ENCODE data around the gene PLXDC2.

DNA sequence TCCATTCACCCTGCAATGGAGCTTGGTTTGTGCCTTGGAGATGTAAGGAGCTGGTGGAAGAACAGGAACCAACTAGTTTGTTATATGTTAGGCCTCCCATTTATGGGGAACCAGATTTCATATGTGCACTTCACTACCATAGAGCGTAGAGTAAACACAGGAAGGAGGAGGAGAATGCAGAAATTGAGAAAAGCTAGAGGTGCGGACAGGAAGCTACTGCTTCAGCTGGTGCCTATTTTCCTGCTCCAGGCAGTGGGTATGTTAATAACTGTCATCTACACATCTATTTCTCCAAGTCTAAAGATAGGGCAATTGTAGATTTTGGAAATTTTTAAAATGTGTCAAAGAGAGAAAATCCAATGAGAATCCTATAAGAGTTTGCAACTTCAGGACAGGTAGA, 482.2 kb downstream of the PLXDC2 start:
- no peak for TF ChIP-seq CTCF (IDR thresholded peaks at IDR 0.05; ENCODE audit: poor library complexity)
- TF ChIP-seq EZH2phosphoT487 (IDR thresholded peaks at IDR 0.05; ENCODE audit: low read depth, severe bottlenecking, unreplicated experiment): no peak
- no peak for TF ChIP-seq EZH2 (IDR thresholded peaks at IDR 0.05; ENCODE audit: borderline replicate concordance)

Data from hepatocyte (in vitro differentiated cells).